Forelimb muscle (tissue), 1 donor: Measurements from ENCODE around the gene SOWAHB. TPM values are rescaled to one million over a fixed set of nuclear protein-coding genes. Genes with fewer than 3 reads are reported as not detected.

Experiments
- DNase-seq: peaks from one replicate; pipeline ENCODE4 v3.0.0-alpha.2; 2013; ENCODE audit warnings: low read depth
- polyA plus RNA-seq: library from polyadenylated mRNA; unstranded; fragments of 120-200 nt; gene quantifications from one replicate; pipeline ENCODE4 v1.2.1, GENCODE V29; 2013; ENCODE audit not compliant: insufficient read length

SOWAHB gene
- polyA plus RNA-seq, 1 donor: 0.05 TPM

DNA sequence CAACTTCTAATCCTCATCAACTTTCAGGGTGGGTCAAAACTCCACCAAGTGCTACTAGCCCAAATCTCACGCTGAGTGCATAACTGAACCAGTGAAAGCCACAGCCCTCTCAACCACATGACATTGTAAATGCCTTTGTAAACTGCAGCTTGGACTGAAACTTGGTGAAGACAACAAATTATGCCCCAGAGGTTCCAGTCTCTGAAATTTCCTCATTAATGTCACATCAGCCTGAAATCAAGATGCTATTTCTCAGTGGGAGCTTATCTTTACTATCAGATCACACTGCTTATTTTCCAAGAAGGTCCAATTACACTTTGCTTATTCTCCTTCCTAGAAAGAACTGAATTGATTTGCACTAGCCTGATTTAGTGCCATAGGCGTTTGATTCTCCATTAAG, 46.6 kb downstream of the SOWAHB start:
- no peak for DNase-seq

GRCh38 chr4:76850010-76850441, 47.9 kb downstream of the SOWAHB start:
- DNase-seq: no peak

Other genes starting within 250 kb of the SOWAHB start
- gene SEPTIN11, start 51.6 kb upstream of the SOWAHB start, polyA plus RNA-seq: 262 TPM
- 239 TPM for gene CCNI, start 177.8 kb upstream of the SOWAHB start, polyA plus RNA-seq